B cell (primary cell): ENCODE results near the gene TRABD2B.

ENCODE experiments used
- EZH2 ChIP-seq: IDR thresholded peaks from 2 replicates; pipeline ENCODE4 v1.6.1; 2012; ENCODE audit warnings: borderline replicate concordance, low read depth, mild to moderate bottlenecking, moderate library complexity, low read length; ENCODE audit not compliant: insufficient read depth, poor library complexity, severe bottlenecking
- TF ChIP-seq, protein P1 (sequence below): fragments of 200-600 bp; IDR thresholded peaks from one replicate; pipeline ENCODE4 v1.8.0; 2022; ENCODE audit warnings: antibody characterized with exemption, mild to moderate bottlenecking

- TF ChIP-seq, protein P1, sequence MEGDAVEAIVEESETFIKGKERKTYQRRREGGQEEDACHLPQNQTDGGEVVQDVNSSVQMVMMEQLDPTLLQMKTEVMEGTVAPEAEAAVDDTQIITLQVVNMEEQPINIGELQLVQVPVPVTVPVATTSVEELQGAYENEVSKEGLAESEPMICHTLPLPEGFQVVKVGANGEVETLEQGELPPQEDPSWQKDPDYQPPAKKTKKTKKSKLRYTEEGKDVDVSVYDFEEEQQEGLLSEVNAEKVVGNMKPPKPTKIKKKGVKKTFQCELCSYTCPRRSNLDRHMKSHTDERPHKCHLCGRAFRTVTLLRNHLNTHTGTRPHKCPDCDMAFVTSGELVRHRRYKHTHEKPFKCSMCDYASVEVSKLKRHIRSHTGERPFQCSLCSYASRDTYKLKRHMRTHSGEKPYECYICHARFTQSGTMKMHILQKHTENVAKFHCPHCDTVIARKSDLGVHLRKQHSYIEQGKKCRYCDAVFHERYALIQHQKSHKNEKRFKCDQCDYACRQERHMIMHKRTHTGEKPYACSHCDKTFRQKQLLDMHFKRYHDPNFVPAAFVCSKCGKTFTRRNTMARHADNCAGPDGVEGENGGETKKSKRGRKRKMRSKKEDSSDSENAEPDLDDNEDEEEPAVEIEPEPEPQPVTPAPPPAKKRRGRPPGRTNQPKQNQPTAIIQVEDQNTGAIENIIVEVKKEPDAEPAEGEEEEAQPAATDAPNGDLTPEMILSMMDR = no peak
- TF ChIP-seq EZH2 = no peak
Observed at GRCh38 chr1:48033495-48034045, 36.4 kb upstream of the TRABD2B start.
